GM13977 (cell line): Measurements from ENCODE around the gene ABLIM3.

Experiments
- DNase-seq: peaks from one replicate; pipeline ENCODE4 v3.0.0; 2012; ENCODE audit warnings: low spot score
- in situ Hi-C: fragments of 300-500 bp; cut with MboI; formaldehyde crosslinking; loops from one replicate; pipeline ENCODE4 v1.12.0; 2022; ENCODE audit warnings: low sequenced_read_pairs, low pct_unique_long_range_greater_than_20kb, mixed read lengths, inconsistent platforms; ENCODE audit not compliant: unreplicated experiment
- TF ChIP-seq, protein P1 (sequence below): IDR thresholded peaks from 2 replicates; pipeline ENCODE4 v1.5.1; 2012; ENCODE audit warnings: mild to moderate bottlenecking, control low read depth; ENCODE audit not compliant: insufficient read depth; ENCODE audit errors: extremely low read depth, missing control alignments

The ABLIM3 gene

DNA sequence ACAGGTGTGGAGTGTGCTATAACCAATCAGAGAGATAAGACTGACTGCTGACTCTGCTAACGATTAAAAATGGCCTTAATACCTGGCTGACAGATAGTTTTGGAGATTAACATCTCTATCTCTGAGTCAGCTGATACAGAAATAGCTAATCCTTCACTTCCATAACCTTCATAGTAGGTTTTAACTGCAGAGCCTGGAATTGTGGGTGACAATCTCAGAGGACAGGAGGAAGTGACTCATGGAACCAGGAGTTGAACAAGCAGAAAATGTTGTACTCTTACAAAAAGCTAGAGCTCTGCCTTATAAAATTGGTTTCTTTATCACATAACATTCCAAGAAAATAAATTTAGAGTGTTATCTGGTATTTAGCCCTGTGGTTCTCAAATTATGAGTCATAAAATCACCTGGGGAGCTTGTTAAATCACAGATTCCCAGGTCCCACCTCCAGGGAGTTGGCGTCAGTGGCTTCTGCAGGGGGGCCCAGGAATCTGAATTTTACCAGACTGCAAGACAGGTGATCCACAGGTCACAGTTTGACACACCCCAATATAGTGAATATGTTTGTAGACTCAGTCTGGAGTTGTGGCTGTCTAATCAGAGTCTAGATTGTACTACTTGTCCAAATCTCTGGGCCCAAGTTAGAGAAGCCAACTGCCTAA lies 86.0 kb downstream of the ABLIM3 start:
- no peak for DNase-seq

DNA sequence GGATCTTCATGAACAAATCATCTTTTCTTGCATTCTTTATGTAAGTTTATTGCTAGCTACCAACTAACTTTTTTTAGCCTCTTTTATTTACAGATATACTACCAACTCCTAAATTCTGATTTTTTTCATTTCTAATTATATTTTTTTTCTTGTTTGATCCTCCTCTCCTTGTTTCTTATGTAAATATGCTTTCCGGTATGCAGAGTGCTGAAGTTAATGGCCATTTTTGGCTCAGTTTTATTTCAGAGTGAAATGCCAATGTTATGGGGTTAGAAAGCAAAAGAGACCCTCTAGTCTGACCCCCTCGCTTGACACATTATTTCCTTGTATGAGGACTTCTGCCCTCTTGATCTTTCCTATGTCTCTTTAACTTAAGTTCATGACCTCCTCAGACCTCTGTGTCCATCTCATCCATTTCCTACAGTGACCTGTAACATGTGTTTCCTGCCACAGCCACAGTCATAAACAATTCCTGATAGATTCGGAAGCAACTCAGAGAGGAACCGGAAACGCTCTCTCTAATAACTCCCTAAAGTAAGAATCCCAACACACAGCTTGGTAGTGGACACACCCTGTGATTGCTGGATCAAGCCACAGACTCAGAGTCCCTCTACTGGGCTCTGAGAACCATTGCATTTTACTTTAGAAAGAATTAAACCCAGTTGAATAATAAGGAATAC lies 87.5 kb downstream of the ABLIM3 start:
- TF ChIP-seq, protein P1, sequence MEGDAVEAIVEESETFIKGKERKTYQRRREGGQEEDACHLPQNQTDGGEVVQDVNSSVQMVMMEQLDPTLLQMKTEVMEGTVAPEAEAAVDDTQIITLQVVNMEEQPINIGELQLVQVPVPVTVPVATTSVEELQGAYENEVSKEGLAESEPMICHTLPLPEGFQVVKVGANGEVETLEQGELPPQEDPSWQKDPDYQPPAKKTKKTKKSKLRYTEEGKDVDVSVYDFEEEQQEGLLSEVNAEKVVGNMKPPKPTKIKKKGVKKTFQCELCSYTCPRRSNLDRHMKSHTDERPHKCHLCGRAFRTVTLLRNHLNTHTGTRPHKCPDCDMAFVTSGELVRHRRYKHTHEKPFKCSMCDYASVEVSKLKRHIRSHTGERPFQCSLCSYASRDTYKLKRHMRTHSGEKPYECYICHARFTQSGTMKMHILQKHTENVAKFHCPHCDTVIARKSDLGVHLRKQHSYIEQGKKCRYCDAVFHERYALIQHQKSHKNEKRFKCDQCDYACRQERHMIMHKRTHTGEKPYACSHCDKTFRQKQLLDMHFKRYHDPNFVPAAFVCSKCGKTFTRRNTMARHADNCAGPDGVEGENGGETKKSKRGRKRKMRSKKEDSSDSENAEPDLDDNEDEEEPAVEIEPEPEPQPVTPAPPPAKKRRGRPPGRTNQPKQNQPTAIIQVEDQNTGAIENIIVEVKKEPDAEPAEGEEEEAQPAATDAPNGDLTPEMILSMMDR = no peak
- in situ Hi-C loops = no loop called here
- no peak for DNase-seq

More for the DNA sequence above, 86.0 kb downstream of the ABLIM3 start:
- in situ Hi-C loops = no loop called here
- TF ChIP-seq, protein P1 = no peak

DNA sequence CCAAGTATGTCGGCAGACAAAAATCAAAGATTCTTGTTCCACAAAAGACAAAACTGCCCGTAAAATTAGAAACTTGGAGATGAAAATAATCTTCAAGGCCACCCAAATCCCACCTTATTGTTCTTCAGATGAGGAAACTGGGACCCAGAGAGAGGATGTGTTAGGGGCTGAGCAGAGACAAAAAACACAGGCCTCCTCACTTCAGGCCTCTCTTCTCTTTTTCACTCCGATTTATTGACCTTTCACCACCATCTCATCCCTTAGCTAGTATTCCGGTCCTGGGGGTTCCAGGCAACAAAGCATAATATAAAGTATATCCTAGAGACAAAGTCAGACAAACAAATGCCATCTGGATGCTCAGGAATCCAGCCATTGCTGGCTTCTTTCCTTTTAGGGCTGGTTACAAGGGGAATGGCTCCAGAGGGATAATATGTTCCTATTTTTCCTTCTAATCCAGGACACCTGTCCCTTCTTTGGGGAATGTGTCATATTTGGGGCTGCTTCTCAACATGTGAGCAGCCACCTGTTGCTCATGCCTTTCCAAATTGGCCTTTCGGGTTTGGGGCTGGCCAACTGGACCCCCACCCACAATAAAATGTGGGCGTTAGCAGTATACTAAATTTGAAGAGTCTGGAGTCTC lies 88.1 kb downstream of the ABLIM3 start:
- in situ Hi-C loops = no loop called here
- DNase-seq = no peak
- TF ChIP-seq, protein P1 = no peak

DNA sequence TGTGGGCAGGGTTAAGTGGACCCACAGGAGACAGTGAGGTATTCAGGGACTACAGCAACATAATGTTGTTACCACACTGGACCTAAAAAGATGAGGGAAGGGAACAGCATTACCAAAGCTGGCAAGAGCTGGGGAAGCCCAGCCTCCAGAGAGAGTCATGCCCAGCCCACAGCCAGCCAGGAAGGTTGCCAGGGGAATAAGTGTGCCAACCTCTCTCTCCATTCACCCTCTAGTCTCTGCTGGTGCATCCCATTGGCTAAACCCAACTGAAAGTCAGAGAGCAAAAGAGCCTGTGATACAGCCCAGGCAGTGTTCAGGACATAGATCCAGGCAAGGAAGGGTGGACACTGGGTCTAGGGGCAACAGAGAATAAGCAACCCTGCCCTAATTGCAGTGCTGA lies 94.5 kb downstream of the ABLIM3 start:
- no peak for DNase-seq
- in situ Hi-C loops = no loop called here

DNA sequence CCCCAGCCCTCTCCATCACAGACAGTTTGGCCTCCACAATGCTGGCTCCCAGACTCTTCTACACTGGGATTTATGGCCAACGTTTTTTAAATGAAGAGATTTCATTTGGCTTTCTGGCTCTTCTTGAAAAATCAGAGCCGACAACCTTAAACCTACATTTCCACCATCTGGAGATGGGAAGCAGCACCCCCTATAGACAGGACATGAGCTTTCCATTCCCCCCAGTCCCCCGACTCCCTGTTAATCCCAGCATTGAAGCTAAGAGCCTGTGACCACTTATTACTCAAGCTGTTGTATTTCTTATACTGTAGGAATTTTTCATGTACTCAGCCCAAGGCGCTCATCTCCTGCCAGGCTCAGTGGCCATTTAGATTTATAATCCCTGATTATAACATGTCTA lies 96.4 kb downstream of the ABLIM3 start:
- TF ChIP-seq, protein P1 = no peak
- in situ Hi-C loops = no loop called here
- DNase-seq = no peak

More for the DNA sequence above, 94.5 kb downstream of the ABLIM3 start:
- TF ChIP-seq, protein P1 = no peak

DNA sequence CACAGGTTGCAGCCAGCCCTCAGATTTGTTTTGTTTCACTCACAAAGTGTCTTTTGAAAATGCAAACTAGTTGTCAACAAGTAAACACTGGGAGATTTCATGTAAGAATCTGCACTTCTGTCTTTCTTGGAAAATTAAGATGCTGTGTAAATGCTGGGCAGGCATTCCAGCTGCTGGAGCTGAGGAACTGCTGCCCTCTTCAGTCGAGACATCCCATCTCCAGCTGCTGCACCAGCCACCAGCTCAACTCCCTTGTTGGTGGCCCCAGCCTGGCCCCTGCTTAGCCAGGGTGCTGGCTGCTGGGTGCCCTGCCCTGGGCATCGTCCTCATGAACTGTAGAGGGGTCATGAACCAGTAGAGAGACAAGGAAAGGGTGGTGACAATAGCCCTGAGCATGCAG lies 97.2 kb downstream of the ABLIM3 start:
- DNase-seq = no peak
- in situ Hi-C loops = no loop called here
- TF ChIP-seq, protein P1 = no peak
